Natural killer cell treated with Interleukin-12 subunit alpha and Interleukin-12 subunit beta and Interleukin-15 and Interleukin-18, amount 100 ng/mL, for 72 hours (primary cell): ENCODE data around the gene MGMT. TPM values are rescaled to one million over a fixed set of nuclear protein-coding genes. Genes with fewer than 3 reads are reported as not detected.

Experiments
- ATAC-seq, 2 donors: fragments of 150-1000 bp; cut with Tn5 transposase in 1 of 2; sonication (Bioruptor Pico), chemical (Tn5 transposase) in 1 of 2; 2 replicates each; pipeline ENCODE4 v1.10.0; 2021
- DNase-seq: peaks from one replicate; pipeline ENCODE4 v3.0.0; 2022; ENCODE audit warnings: low spot score
- H3K27ac Mint-ChIP-seq, 2 donors: 1 replicate in 1 of 2; 2 replicates in 1 of 2; pipeline ENCODE4 v1.8.0; 2022; ENCODE audit warnings: mixed read lengths in 2 of 2, mild to moderate bottlenecking in 1 of 2, moderate library complexity in 1 of 2
- H3K27me3 Mint-ChIP-seq, 2 donors: 1 replicate in 1 of 2; 2 replicates in 1 of 2; pipeline ENCODE4 v1.8.0; 2022; ENCODE audit warnings: mixed read lengths in 2 of 2
- H3K36me3 Mint-ChIP-seq: one replicate; pipeline ENCODE4 v1.8.0; 2022; ENCODE audit warnings: mixed read lengths
- H3K4me1 Mint-ChIP-seq, 2 donors: 1 replicate in 1 of 2; 2 replicates in 1 of 2; pipeline ENCODE4 v1.8.0; 2022; ENCODE audit warnings: low read depth in 2 of 2, mixed read lengths in 2 of 2, mild to moderate bottlenecking in 1 of 2
- H3K4me3 Mint-ChIP-seq: one replicate; pipeline ENCODE4 v1.8.0; 2022; ENCODE audit warnings: mixed read lengths
- H3K9me3 Mint-ChIP-seq: 2 replicates; pipeline ENCODE4 v1.8.0; 2022; ENCODE audit warnings: mixed read lengths
- total RNA-seq, 2 donors: library from RNA; stranded (reverse); gene quantifications; one replicate each; pipeline ENCODE4 v1.2.3, GENCODE V29; 2022

Gene MGMT
- total RNA-seq, 2 donors from 2014 or later, result 14.3 to 23.6 TPM

GRCh38 chr10:129719889-129720590 is 253.0 kb downstream of the MGMT start:
- Mint-ChIP-seq H3K27ac (no peak overlapping the region), H3K36me3 (peaks cover 14% of the 10 kb centered on the region), H3K4me3 (no peak overlapping the region), H3K27me3 (no peaks in the 10 kb centered on the region), H3K9me3 (peaks cover 3% of the 10 kb centered on the region), H3K4me1 (no peaks in the 10 kb centered on the region)
- DNase-seq (no peak), ATAC-seq (no peak)

- Mint-ChIP-seq H3K9me3 (peaks cover 3% of the 10 kb centered on the region), H3K36me3 (peaks cover 14% of the 10 kb centered on the region)
- no peak for DNase-seq
Measured at GRCh38 chr10:129725011-129725410, 258.0 kb downstream of the MGMT start.

GRCh38 chr10:129725482-129725881 is 258.4 kb downstream of the MGMT start:
- Mint-ChIP-seq H3K4me1 (peaks cover 0 to 3% of the 10 kb centered on the region in 2 donors), H3K27me3 (no peaks in the 10 kb centered on the region), H3K4me3 (no peak overlapping the region), H3K27ac (no peak overlapping the region), H3K36me3 (peaks cover 13% of the 10 kb centered on the region), H3K9me3 (peaks cover 3% of the 10 kb centered on the region)
- ATAC-seq (peak in 1 of 2 donors; percentile 5), DNase-seq (no peak)

More at GRCh38 chr10:129725011-129725410, 258.0 kb downstream of the MGMT start:
- H3K4me3 Mint-ChIP-seq, result no peak overlapping the region
- no peak overlapping the region for H3K27ac Mint-ChIP-seq
- peaks cover 0 to 3% of the 10 kb centered on the region in 2 donors for H3K4me1 Mint-ChIP-seq
- no peak for ATAC-seq
- H3K27me3 Mint-ChIP-seq, result no peaks in the 10 kb centered on the region

- Mint-ChIP-seq H3K27me3 (no peaks in the 10 kb centered on the region), H3K4me1 (peaks cover 0 to 3% of the 10 kb centered on the region in 2 donors), H3K9me3 (peaks cover 2% of the 10 kb centered on the region), H3K36me3 (peaks cover 8% of the 10 kb centered on the region), H3K27ac (no peak overlapping the region), H3K4me3 (no peak overlapping the region)
- ATAC-seq, result no peak
- DNase-seq, result no peak
Measured at GRCh38 chr10:129725890-129726631, 259.0 kb downstream of the MGMT start.

- DNase-seq (no peak), ATAC-seq (no peak)
Measured at GRCh38 chr10:129727071-129727470, 260.0 kb downstream of the MGMT start.

GRCh38 chr10:129727495-129727894 is 260.5 kb downstream of the MGMT start:
- DNase-seq (no peak), ATAC-seq (no peak)
- Mint-ChIP-seq H3K4me1 (peaks cover 0 to 3% of the 10 kb centered on the region in 2 donors), H3K4me3 (no peak overlapping the region), H3K27me3 (no peaks in the 10 kb centered on the region), H3K9me3 (no peaks in the 10 kb centered on the region), H3K27ac (no peak overlapping the region), H3K36me3 (no peaks in the 10 kb centered on the region)

More at GRCh38 chr10:129727071-129727470, 260.0 kb downstream of the MGMT start:
- H3K27me3 Mint-ChIP-seq, result no peaks in the 10 kb centered on the region
- no peaks in the 10 kb centered on the region for H3K36me3 Mint-ChIP-seq
- peaks cover 0 to 3% of the 10 kb centered on the region in 2 donors for H3K4me1 Mint-ChIP-seq
- no peak overlapping the region for H3K27ac Mint-ChIP-seq
- H3K9me3 Mint-ChIP-seq, result no peaks in the 10 kb centered on the region
- no peak overlapping the region for H3K4me3 Mint-ChIP-seq

- Mint-ChIP-seq H3K4me3 (no peak overlapping the region), H3K9me3 (no peaks in the 10 kb centered on the region), H3K27ac (no peak overlapping the region), H3K27me3 (no peaks in the 10 kb centered on the region), H3K4me1 (peaks cover 0 to 3% of the 10 kb centered on the region in 2 donors), H3K36me3 (no peaks in the 10 kb centered on the region)
- ATAC-seq (peak in 1 of 2 donors; percentile 17), DNase-seq (no peak)
Measured at GRCh38 chr10:129728246-129728820, 261.3 kb downstream of the MGMT start.

GRCh38 chr10:129728905-129729795 is 262.1 kb downstream of the MGMT start:
- Mint-ChIP-seq H3K27ac (no peak overlapping the region), H3K4me1 (peaks cover 0 to 3% of the 10 kb centered on the region in 2 donors), H3K4me3 (no peak overlapping the region), H3K27me3 (no peaks in the 10 kb centered on the region), H3K9me3 (no peaks in the 10 kb centered on the region), H3K36me3 (no peaks in the 10 kb centered on the region)
- ATAC-seq (no peak), DNase-seq (no peak)

GRCh38 chr10:129730272-129730992 is 263.4 kb downstream of the MGMT start:
- no peak overlapping the region for H3K4me3 Mint-ChIP-seq
- H3K27me3 Mint-ChIP-seq, result no peaks in the 10 kb centered on the region
- ATAC-seq (no peak), DNase-seq (no peak)
- peaks cover 0 to 3% of the 10 kb centered on the region in 2 donors for H3K4me1 Mint-ChIP-seq
- no peak overlapping the region for H3K27ac Mint-ChIP-seq
- no peaks in the 10 kb centered on the region for H3K36me3 Mint-ChIP-seq
- H3K9me3 Mint-ChIP-seq, result no peaks in the 10 kb centered on the region

GRCh38 chr10:129730993-129731325 is 263.9 kb downstream of the MGMT start:
- H3K27me3 Mint-ChIP-seq, result no peaks in the 10 kb centered on the region
- DNase-seq (no peak), ATAC-seq (no peak)
- no peaks in the 10 kb centered on the region for H3K9me3 Mint-ChIP-seq
- no peak overlapping the region for H3K27ac Mint-ChIP-seq
- no peaks in the 10 kb centered on the region for H3K36me3 Mint-ChIP-seq
- H3K4me3 Mint-ChIP-seq, result no peak overlapping the region
- H3K4me1 Mint-ChIP-seq, result peaks cover 0 to 3% of the 10 kb centered on the region in 2 donors

- Mint-ChIP-seq H3K36me3 (peaks cover 5% of the 10 kb centered on the region), H3K4me1 (peaks cover 0 to 3% of the 10 kb centered on the region in 2 donors), H3K4me3 (no peak overlapping the region), H3K9me3 (no peaks in the 10 kb centered on the region), H3K27ac (no peak overlapping the region), H3K27me3 (no peaks in the 10 kb centered on the region)
- DNase-seq (no peak), ATAC-seq (no peak)
Measured at GRCh38 chr10:129740532-129741279, 273.7 kb downstream of the MGMT start.

GRCh38 chr10:129741280-129741977 is 274.4 kb downstream of the MGMT start:
- peaks cover 0 to 3% of the 10 kb centered on the region in 2 donors for H3K4me1 Mint-ChIP-seq
- H3K36me3 Mint-ChIP-seq, result peaks cover 5% of the 10 kb centered on the region
- no peak overlapping the region for H3K4me3 Mint-ChIP-seq
- H3K27me3 Mint-ChIP-seq, result no peaks in the 10 kb centered on the region
- DNase-seq (no peak), ATAC-seq (no peak)
- H3K27ac Mint-ChIP-seq, result no peak overlapping the region
- H3K9me3 Mint-ChIP-seq, result no peaks in the 10 kb centered on the region
